Endodermal cell (in vitro differentiated cells): ENCODE data around the gene PRDM10. TPM values are rescaled to one million over a fixed set of nuclear protein-coding genes. Genes with fewer than 3 reads are reported as not detected.

Source experiments
- DNase-seq: peaks from one replicate; pipeline ENCODE4 v3.0.0-alpha.2; 2017
- H3K27ac ChIP-seq: 2 replicates; pipeline ENCODE4 v1.5.1; 2013; ENCODE audit warnings: mild to moderate bottlenecking, low read depth, low read length, moderate library complexity
- H3K27me3 ChIP-seq: 2 replicates; pipeline ENCODE4 v1.6.1; 2013; ENCODE audit warnings: mild to moderate bottlenecking, low read length, moderate library complexity; ENCODE audit not compliant: insufficient read depth, control insufficient read depth, poor library complexity, severe bottlenecking
- H3K36me3 ChIP-seq: 2 replicates; pipeline ENCODE4 v1.7.0; 2013; ENCODE audit warnings: mild to moderate bottlenecking, low read length, moderate library complexity; ENCODE audit not compliant: control insufficient read depth, insufficient read depth
- H3K4me1 ChIP-seq: one replicate; pipeline ENCODE4 v1.7.0; 2013; ENCODE audit warnings: low read length; ENCODE audit not compliant: control insufficient read depth, insufficient read depth
- H3K4me3 ChIP-seq: 2 replicates; pipeline ENCODE4 v1.5.1; 2013; ENCODE audit warnings: mild to moderate bottlenecking, low read length, moderate library complexity
- H3K9ac ChIP-seq: 2 replicates; pipeline ENCODE4 v1.6.1; 2013; ENCODE audit warnings: mild to moderate bottlenecking, low read length, moderate library complexity; ENCODE audit not compliant: poor library complexity, severe bottlenecking; ENCODE audit errors: extremely low read depth
- H3K9me3 ChIP-seq: 2 replicates; pipeline ENCODE4 v1.6.1; 2013; ENCODE audit warnings: mild to moderate bottlenecking, low read length, moderate library complexity; ENCODE audit not compliant: control insufficient read depth
- H3K27ac Mint-ChIP-seq: 2 replicates; pipeline ENCODE4 v1.8.0; 2020; ENCODE audit warnings: mixed read lengths
- H3K27me3 Mint-ChIP-seq: 2 replicates; pipeline ENCODE4 v1.8.0; 2021; ENCODE audit warnings: mild to moderate bottlenecking, mixed read lengths; ENCODE audit not compliant: insufficient read depth
- H3K36me3 Mint-ChIP-seq: 2 replicates; pipeline ENCODE4 v1.8.0; 2020; ENCODE audit warnings: low read depth, mixed read lengths
- H3K4me1 Mint-ChIP-seq: 2 replicates; pipeline ENCODE4 v1.8.0; 2020; ENCODE audit warnings: mixed read lengths
- H3K4me3 Mint-ChIP-seq: 2 replicates; pipeline ENCODE4 v1.8.0; 2020; ENCODE audit warnings: mild to moderate bottlenecking, moderate library complexity, mixed read lengths
- H3K9me3 Mint-ChIP-seq: 2 replicates; pipeline ENCODE4 v1.8.0; 2020; ENCODE audit warnings: mild to moderate bottlenecking, mixed read lengths
- WGBS, 2 experiments: methylation state at CpG; one replicate each; pipeline versions ENCODE4 v1.1.5 to v1.1.7; 2013; ENCODE audit warnings: missing lambda C conversion rate in 2 of 2, mixed read lengths in 1 of 2; ENCODE audit not compliant: insufficient coverage in 1 of 2, insufficient read length in 1 of 2; 5-methylcytosine and 5-hydroxymethylcytosine counted together
- total RNA-seq, 2 donors: library from RNA; stranded (reverse); fragmentation: NEBNext Ultra II Directional in 1 of 2; extraction: Animal tissue kit (Norgen Biotek cat#: 25700) in 1 of 2; gene quantifications; 2 replicates in 1 of 2; 3 replicates in 1 of 2; pipeline ENCODE4 v1.2.1, GENCODE V29; 2021
- TF ChIP-seq, protein P1 (sequence below): fragments of 200-600 bp; sonication (generic); conservative IDR thresholded peaks from 2 replicates; pipeline ENCODE4 v1.5.0; 2021; ENCODE audit warnings: antibody characterized with exemption, mild to moderate bottlenecking

Gene PRDM10
- total RNA-seq, 2 donors from 2014 or later, result 15.9 to 16.4 TPM

DNA sequence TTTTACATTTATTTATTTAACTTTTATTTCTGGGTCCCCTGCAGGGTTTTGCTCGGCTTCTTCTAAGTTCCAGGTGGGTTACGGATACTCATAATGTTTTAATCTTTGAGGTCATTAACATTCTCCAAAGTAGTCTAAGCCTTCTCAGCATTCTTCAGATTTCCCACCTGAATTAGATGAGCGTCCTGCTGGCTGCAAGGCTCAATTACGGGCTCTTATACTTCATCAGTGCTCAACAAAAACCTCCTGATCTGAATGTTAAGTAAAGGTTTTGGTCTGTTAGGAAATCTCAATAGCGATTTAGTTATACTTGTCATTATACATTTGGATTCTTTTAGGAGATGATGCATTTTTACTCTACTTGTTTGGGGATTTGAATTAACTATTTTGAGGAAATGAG lies 80.0 kb downstream of the PRDM10 start:
- TF ChIP-seq, protein P1, sequence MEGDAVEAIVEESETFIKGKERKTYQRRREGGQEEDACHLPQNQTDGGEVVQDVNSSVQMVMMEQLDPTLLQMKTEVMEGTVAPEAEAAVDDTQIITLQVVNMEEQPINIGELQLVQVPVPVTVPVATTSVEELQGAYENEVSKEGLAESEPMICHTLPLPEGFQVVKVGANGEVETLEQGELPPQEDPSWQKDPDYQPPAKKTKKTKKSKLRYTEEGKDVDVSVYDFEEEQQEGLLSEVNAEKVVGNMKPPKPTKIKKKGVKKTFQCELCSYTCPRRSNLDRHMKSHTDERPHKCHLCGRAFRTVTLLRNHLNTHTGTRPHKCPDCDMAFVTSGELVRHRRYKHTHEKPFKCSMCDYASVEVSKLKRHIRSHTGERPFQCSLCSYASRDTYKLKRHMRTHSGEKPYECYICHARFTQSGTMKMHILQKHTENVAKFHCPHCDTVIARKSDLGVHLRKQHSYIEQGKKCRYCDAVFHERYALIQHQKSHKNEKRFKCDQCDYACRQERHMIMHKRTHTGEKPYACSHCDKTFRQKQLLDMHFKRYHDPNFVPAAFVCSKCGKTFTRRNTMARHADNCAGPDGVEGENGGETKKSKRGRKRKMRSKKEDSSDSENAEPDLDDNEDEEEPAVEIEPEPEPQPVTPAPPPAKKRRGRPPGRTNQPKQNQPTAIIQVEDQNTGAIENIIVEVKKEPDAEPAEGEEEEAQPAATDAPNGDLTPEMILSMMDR, result no peak
- peaks cover 18% of the 10 kb centered on the region for H3K36me3 ChIP-seq
- H3K27ac ChIP-seq, result no peak overlapping the region
- H3K9me3 ChIP-seq, result no peaks in the 10 kb centered on the region
- WGBS, 2 experiments, result 93 to 100% methylated on average over 3 to 5 of the region's 5 CpGs
- Mint-ChIP-seq H3K4me3 (no peak overlapping the region), H3K4me1 (peaks cover 24% of the 10 kb centered on the region), H3K9me3 (no peaks in the 10 kb centered on the region), H3K36me3 (peaks cover 25% of the 10 kb centered on the region), H3K27me3 (no peaks in the 10 kb centered on the region), H3K27ac (peak overlapping the region; percentile 12)
- no peaks in the 10 kb centered on the region for H3K27me3 ChIP-seq
- H3K9ac ChIP-seq, result no peak overlapping the region
- no peak for DNase-seq
- no peak overlapping the region for H3K4me3 ChIP-seq
- H3K4me1 ChIP-seq, result no peaks in the 10 kb centered on the region

DNA sequence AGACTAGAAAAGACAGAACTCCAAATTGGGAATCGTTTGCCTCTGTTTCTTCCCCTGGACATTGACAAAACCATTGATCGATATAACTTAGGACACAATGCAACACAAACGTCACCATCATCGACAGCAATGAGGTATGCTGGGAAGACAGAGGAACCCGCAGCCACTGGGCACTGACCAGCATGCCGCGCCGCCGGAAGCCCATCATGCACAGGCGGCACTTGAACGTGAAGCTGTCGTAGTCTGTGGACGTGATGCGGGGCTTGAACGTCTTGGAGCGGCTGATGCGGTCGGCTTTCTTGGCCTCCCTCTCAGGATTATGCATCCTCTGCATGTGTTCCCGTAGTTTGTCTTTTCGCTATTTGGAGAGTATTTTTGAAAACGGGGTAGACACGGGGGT lies 84.3 kb downstream of the PRDM10 start:
- no peak overlapping the region for H3K9ac ChIP-seq
- no peak for DNase-seq
- no peaks in the 10 kb centered on the region for H3K4me1 ChIP-seq
- no peak overlapping the region for H3K27ac ChIP-seq
- H3K9me3 Mint-ChIP-seq, result no peaks in the 10 kb centered on the region
- H3K27ac Mint-ChIP-seq, result peak overlapping the region; percentile 60
- no peaks in the 10 kb centered on the region for H3K27me3 ChIP-seq
- H3K27me3 Mint-ChIP-seq, result no peaks in the 10 kb centered on the region
- H3K4me3 ChIP-seq, result no peak overlapping the region
- H3K4me3 Mint-ChIP-seq, result no peak overlapping the region
- no peaks in the 10 kb centered on the region for H3K9me3 ChIP-seq
- peaks cover 35% of the 10 kb centered on the region for H3K36me3 Mint-ChIP-seq
- WGBS, 2 experiments, result 96% methylated on average over 14 to 22 of the region's 22 CpGs
- peaks cover 32% of the 10 kb centered on the region for H3K36me3 ChIP-seq
- H3K4me1 Mint-ChIP-seq, result peaks cover 19% of the 10 kb centered on the region
- TF ChIP-seq, protein P1, result no peak

DNA sequence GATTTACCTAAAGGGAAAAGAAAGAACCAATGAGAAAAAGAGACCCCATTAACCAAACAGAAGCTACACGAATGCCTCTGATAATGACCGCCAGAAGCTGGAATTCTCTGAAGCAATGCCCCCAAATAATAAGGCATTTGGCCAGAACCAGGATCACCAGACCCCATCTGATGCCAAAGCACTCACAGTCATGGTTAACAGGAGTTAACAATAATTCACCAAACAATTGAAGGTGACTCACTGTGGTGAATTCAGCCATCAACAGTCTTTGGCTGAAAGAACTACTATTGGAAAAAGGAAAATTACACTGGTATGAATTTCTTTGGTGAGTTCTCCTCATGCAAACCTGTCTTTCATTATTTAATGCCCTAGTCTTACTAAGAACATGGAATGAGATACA lies 85.4 kb downstream of the PRDM10 start:
- 93 to 100% methylated on average over 2 of the region's 2 CpGs for WGBS, 2 experiments
- H3K9ac ChIP-seq, result no peak overlapping the region
- H3K9me3 ChIP-seq, result no peaks in the 10 kb centered on the region
- no peaks in the 10 kb centered on the region for H3K27me3 ChIP-seq
- Mint-ChIP-seq H3K4me1 (peaks cover 13% of the 10 kb centered on the region), H3K27me3 (no peaks in the 10 kb centered on the region), H3K4me3 (no peak overlapping the region), H3K9me3 (no peaks in the 10 kb centered on the region), H3K27ac (no peak overlapping the region), H3K36me3 (peaks cover 35% of the 10 kb centered on the region)
- no peaks in the 10 kb centered on the region for H3K4me1 ChIP-seq
- DNase-seq, result no peak
- TF ChIP-seq, protein P1, result no peak
- H3K4me3 ChIP-seq, result no peak overlapping the region
- H3K27ac ChIP-seq, result no peak overlapping the region
- peaks cover 23% of the 10 kb centered on the region for H3K36me3 ChIP-seq
